Measurements from ENCODE around the gene BNIP3. TPM values are rescaled to one million over a fixed set of nuclear protein-coding genes. Genes with fewer than 3 reads are reported as not detected.

Gene BNIP3
- total RNA-seq, 1 donor = 81.4 TPM

- no peak overlapping the region for H3K4me3 ChIP-seq (ENCODE audit: low read depth, low read length)
- no peak for TF ChIP-seq CTCF (IDR thresholded peaks at IDR 0.05; ENCODE audit: insufficient read depth, low read length)
- DNase-seq (ENCODE audit: low read depth) = no peak
Measured at GRCh38 chr10:131942455-131942854, 39.3 kb downstream of the BNIP3 start.

- no peak for TF ChIP-seq CTCF (IDR thresholded peaks at IDR 0.05; ENCODE audit: insufficient read depth, low read length)
- H3K4me3 ChIP-seq (ENCODE audit: low read depth, low read length) = no peak overlapping the region
- DNase-seq (ENCODE audit: low read depth) = no peak
Measured at GRCh38 chr10:131938681-131939080, 43.0 kb downstream of the BNIP3 start.

GRCh38 chr10:131937836-131938235 lies 43.9 kb downstream of the BNIP3 start:
- DNase-seq (ENCODE audit: low read depth) = no peak
- no peak for TF ChIP-seq CTCF (IDR thresholded peaks at IDR 0.05; ENCODE audit: insufficient read depth, low read length)
- no peak overlapping the region for H3K4me3 ChIP-seq (ENCODE audit: low read depth, low read length)

- no peak for DNase-seq (ENCODE audit: low read depth)
- no peak for TF ChIP-seq CTCF (IDR thresholded peaks at IDR 0.05; ENCODE audit: insufficient read depth, low read length)
- H3K4me3 ChIP-seq (ENCODE audit: low read depth, low read length) = no peak overlapping the region
Measured at GRCh38 chr10:131936736-131937135, 45.0 kb downstream of the BNIP3 start.

- DNase-seq (ENCODE audit: low read depth) = no peak
- no peak for TF ChIP-seq CTCF (IDR thresholded peaks at IDR 0.05; ENCODE audit: insufficient read depth, low read length)
- no peak overlapping the region for H3K4me3 ChIP-seq (ENCODE audit: low read depth, low read length)
Measured at GRCh38 chr10:131936294-131936693, 45.4 kb downstream of the BNIP3 start.

- no peak for TF ChIP-seq CTCF (IDR thresholded peaks at IDR 0.05; ENCODE audit: insufficient read depth, low read length)
- H3K4me3 ChIP-seq (ENCODE audit: low read depth, low read length) = no peak overlapping the region
- no peak for DNase-seq (ENCODE audit: low read depth)
Measured at GRCh38 chr10:131935260-131935659, 46.5 kb downstream of the BNIP3 start.

- DNase-seq (ENCODE audit: low read depth) = no peak
- no peak overlapping the region for H3K4me3 ChIP-seq (ENCODE audit: low read depth, low read length)
- no peak for TF ChIP-seq CTCF (IDR thresholded peaks at IDR 0.05; ENCODE audit: insufficient read depth, low read length)
Measured at GRCh38 chr10:131934769-131935168, 47.0 kb downstream of the BNIP3 start.

All from fibroblast of the aortic adventitia (primary cell).